Activated CD8-positive, alpha-beta memory T cell treated with anti-CD3 and anti-CD28 coated beads for 24 hours (primary cell): ENCODE data around the gene DHRS2.
"Not testable (repeated sequence)": the region's sequence is repeated elsewhere in the genome, so short reads cannot be mapped to it uniquely, and the experiment has no call there.

Source experiments
- DNase-seq: peaks from one replicate; pipeline ENCODE4 v3.0.0-alpha.2; 2020

The DHRS2 gene

DNA sequence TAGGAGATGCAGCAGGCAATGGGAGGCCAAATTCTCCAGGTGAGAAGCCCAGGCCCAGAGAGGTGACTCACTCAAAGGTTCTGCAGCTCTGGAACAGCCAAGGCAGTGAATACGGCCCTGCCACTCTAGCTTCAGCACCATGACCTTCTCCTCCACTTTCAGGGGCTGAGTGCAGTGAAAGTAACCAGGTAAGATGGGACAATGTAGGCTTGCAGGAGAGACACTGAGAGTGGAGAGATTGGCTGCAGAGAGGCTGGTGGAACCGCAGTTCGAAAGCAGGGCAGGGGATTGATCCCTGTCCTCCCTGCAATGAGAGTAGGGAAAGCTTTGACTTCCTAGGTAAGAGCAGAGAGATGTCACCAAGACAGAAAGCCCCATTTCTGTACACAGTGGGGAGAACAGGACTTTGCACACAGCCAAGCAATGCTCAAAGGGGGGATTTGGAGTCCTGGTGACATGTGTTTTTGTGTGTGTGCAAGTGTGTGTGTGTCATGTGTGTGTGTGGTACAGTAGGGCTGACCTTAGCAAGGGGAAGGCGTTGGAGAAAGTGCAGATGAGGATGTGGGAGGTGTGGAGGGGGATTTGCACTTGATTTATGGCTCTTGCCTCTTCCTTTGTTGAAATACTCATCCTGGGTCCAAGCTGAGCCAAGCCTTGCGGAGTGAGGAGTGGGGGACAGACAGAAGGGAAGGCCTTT is 12.7 kb downstream of the DHRS2 start:
- no peak for DNase-seq

DNA sequence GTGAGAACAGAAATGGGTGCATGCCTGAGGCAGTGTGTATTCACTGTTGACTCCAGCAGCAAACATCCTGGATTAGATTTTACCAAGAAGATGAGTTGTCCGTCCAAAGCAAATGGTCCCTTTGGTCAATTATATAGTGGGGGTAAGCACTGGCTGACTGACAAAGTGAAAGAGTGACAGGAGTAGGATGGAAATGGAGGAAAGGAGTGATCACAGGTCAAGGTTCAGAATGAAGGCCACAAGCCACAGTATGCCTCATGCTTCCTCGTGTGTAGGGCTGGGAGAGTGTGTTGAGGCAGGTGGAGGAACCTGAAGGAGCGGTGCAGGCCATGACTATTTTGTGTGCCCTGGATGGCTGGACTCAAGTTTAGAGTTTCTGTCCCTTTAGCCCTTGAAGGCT is 14.3 kb downstream of the DHRS2 start:
- no peak for DNase-seq

- no peak for DNase-seq
Observed at GRCh38 chr14:23653051-23653450, 16.9 kb downstream of the DHRS2 start.

DNA sequence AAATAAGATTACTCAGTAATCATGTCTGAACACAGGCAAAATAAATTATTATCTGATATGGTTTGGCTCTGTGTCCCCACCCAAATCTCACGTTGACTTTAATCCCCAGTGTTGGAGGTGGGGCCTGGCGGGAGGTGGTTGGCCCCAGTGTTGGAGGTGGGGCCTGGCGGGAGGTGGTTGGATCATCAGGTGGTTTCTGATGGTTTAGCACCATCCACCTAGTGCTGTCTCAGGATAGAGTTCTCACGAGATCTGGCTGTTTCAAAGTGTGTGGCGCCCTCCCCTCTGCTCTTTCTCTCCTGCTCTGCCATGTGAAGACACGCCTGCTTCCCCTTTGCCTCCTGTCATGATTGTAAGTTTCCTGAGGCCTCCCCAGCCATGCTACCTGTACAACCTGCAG is 18.1 kb downstream of the DHRS2 start:
- DNase-seq: no peak

- no peak for DNase-seq
Observed at GRCh38 chr14:23657959-23658470, 21.9 kb downstream of the DHRS2 start.

DNA sequence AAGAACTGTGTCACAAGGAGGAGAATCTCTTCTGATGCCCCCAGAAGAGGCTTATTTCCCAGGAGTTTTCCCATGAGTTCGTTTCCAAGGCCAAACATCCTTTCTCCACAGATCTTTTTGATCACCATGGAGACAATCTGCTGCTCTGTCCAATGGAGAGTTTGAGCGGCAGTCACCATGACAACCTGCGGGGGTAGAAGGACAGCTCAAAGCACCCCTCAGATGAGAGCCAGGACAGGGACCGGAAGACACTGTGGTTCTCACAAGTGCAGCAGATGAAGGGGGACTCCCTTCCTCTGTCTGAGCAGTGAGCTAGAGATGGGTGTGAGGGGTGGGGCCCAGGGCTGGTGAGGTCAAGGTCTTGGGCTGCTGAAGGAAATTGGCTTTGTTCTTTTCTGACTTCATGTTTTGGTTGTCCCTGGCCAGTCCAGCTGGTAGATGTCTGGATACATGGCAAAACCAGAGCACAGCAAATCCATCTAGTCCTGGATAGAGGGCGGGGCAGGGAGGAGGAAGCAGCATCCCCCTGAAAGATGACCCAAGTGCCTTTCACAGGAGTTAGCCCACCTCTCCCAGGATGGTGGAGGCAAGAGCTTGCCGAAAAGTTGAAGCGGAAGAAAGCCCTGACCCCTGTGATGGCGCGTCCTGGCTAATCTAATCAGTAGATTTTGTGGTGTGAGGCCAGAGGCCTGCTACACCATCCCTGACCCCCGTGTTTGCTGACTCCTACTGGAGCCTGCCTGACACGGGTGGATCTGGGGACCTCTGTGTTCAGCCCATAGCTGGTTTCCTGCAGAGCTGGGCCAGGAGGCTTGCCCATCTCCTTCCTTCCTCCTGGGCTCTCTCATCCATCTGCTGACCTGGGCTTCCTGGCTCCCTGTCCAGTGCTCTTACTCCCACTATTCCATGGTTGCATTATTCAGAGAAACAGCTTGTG is 24.4 kb downstream of the DHRS2 start:
- DNase-seq: peak; percentile 46

GRCh38 chr14:23661542-23661941 is 25.4 kb downstream of the DHRS2 start:
- peak; percentile 47 for DNase-seq

- no peak for DNase-seq
Observed at GRCh38 chr14:23663127-23663526, 27.0 kb downstream of the DHRS2 start.

- no peak for DNase-seq
Observed at GRCh38 chr14:23663711-23664110, 27.5 kb downstream of the DHRS2 start.

DNA sequence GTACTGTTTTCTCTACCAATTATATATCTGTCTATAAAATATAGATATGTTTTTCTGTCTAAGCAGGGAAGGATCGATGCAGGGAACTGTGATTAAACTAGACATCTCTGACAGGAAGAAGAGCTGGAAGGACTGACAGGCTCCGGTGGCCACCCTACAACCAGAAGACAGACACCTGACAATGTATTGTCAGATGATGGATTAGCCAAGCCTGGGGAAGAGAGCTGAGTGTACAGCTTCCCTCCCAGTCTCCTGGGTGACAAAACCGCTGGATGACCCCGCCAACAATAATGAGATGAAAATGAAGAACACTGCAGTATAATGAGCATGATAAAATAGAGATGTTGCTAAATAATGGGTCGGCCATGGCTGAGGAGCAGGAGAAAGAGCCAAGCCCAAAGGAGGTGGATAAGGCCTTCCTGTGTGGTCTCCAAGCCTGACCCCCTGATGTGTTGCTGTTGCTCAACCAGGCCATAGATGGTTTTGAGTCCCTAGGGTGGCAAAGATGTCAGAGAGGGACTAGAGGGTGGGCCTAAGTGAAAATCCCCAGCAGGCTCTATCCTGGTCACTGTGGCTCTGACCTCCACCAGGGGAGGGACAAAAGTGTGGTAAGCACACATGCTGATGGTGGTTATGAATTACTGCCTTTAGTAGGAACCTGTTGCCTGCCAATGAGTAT is 28.2 kb downstream of the DHRS2 start:
- peak; percentile 28 for DNase-seq

- peak; percentile 33 for DNase-seq
Observed at GRCh38 chr14:23665302-23666016, 29.3 kb downstream of the DHRS2 start.

- DNase-seq: no peak
Observed at GRCh38 chr14:23667134-23667533, 31.0 kb downstream of the DHRS2 start.

- DNase-seq: no peak
Observed at GRCh38 chr14:23669441-23669840, 33.3 kb downstream of the DHRS2 start.

DNA sequence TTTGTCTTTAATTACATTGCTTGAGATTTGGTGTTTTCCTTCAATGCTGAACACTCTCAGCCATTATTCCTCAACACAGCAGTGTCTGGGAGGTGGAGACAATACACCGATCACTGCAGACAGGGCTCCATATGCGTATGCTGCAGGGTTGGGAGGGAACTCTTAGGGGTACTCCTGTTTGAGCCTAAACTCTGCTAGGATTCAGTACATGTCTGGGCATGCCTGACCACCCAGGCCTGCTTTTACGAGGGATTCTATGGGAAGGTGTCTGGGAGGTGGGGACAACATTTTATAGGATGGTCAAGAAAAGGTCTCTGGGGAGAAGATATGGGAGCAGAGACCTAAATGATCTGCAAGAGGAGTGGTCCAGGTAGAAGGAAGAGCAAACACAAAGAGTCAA is 34.3 kb downstream of the DHRS2 start:
- DNase-seq: no peak

GRCh38 chr14:23672200-23672599 is 36.0 kb downstream of the DHRS2 start:
- no peak for DNase-seq

- DNase-seq: no peak
Observed at GRCh38 chr14:23675337-23675736, 39.2 kb downstream of the DHRS2 start.

GRCh38 chr14:23675906-23676305 is 39.7 kb downstream of the DHRS2 start:
- DNase-seq: no peak

DNA sequence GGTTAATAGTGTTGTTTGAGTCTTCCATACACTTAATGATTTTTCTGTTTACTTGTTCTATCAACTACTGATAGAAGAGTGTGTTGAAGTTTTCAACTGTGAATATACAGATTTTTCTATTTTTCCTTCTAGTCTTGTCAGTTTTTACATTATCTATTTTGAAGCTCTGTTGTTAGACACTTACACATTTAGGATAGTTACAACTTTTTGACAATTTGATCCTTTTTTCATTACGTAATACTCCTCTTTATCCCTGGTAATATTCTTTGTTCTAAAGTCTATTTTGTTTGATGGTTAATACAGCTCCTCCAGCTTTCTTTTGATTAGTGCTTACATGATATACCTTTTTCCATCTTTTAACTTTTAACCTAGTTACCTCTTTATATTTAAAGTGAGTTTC is 45.2 kb downstream of the DHRS2 start:
- DNase-seq: no peak

GRCh38 chr14:23689709-23690514 is 53.7 kb downstream of the DHRS2 start:
- DNase-seq: not testable (repeated sequence)

- DNase-seq: no peak
Observed at GRCh38 chr14:23692416-23692815, 56.3 kb downstream of the DHRS2 start.

DNA sequence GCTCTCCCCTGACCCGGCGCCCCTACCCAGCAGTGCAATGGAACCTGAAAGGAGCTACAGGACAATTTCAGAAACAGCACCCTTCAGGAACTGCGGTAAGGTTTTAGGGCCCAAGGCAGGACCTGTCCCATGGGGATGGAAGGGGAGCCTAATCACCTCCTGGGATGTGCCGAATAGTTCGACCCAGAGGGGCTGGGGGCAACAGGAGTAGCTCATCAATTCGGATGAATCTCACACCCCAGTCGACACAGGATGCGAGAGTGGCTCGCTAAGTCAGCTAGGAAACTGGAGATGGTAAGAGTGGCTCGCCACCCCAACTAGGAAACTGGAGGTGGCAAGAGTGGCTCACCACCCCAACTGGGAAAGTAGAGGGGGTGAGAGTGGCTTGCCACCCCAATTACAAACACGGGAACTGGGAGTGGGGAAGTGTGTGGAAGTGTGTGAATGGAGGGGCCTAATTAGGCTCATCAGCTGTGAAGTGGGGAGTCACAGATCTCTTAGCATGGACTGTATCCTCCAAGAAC is 57.1 kb downstream of the DHRS2 start:
- no peak for DNase-seq
